H1 (cell line): Measurements from ENCODE around the gene PLEKHS1. TPM values are rescaled to one million over a fixed set of nuclear protein-coding genes. Genes with fewer than 3 reads are reported as not detected.

Experiments
- CTCF ChIA-PET: fragments of 300-600 bp; sonication (Branson Sonifier 250); formaldehyde crosslinking; loops from one replicate; lab custom pipeline; 2021; ENCODE audit not compliant: partially characterized antibody; lab: Charles Lee
- POLR2A ChIA-PET: fragments of 300-600 bp; sonication (Branson Sonifier 250); formaldehyde crosslinking; loops from one replicate; lab custom pipeline; 2021; ENCODE audit warnings: inconsistent platforms; ENCODE audit not compliant: partially characterized antibody; lab: Charles Lee
- DNase-seq, 2 experiments: peaks; one replicate each; pipeline versions ENCODE4 v3.0.0 to v3.0.0-alpha.2; 2010 to 2022; ENCODE audit warnings: low spot score in 2 of 2, low read depth in 1 of 2, mixed read lengths in 1 of 2
- FAIRE-seq: peaks from 2 replicates; lab custom pipeline; 2011; peaks lifted over from hg19 to GRCh38; lab: Jason Lieb, UNC
- H2AFZ ChIP-seq: 2 replicates; pipeline ENCODE4 v1.8.1; 2012; ENCODE audit warnings: low read length, inconsistent platforms
- H2AK5ac ChIP-seq: 2 replicates; pipeline ENCODE4 v1.6.1; 2013; ENCODE audit warnings: low read depth, low read length
- H2BK120ac ChIP-seq: replicated peaks from 2 replicates; pipeline ENCODE3; 2013; ENCODE audit warnings: low read depth, low read length, inconsistent platforms
- H2BK12ac ChIP-seq: 2 replicates; pipeline ENCODE4 v1.6.1; 2013; ENCODE audit warnings: low read depth, low read length
- H2BK15ac ChIP-seq: 2 replicates; pipeline ENCODE4 v1.6.1; 2013; ENCODE audit warnings: low read length
- H2BK20ac ChIP-seq: 2 replicates; pipeline ENCODE4 v1.6.1; 2013; ENCODE audit warnings: low read length
- H2BK5ac ChIP-seq: 2 replicates; pipeline ENCODE4 v1.6.1; 2013; ENCODE audit warnings: low read depth, low read length
- H3K14ac ChIP-seq: 2 replicates; pipeline ENCODE4 v1.6.1; 2013; ENCODE audit warnings: inconsistent platforms; ENCODE audit not compliant: insufficient read length
- H3K18ac ChIP-seq: 2 replicates; pipeline ENCODE4 v1.6.1; 2013; ENCODE audit warnings: low read length; ENCODE audit errors: extremely low read depth
- H3K23ac ChIP-seq: 2 replicates; pipeline ENCODE4 v1.6.1; 2013; ENCODE audit warnings: inconsistent platforms; ENCODE audit not compliant: insufficient read length
- H3K23me2 ChIP-seq: 2 replicates; pipeline ENCODE4 v1.6.1; 2013; ENCODE audit warnings: low read depth, low read length
- H3K27ac ChIP-seq: 2 replicates; pipeline ENCODE4 v1.6.1; 2011; ENCODE audit warnings: low read depth, low read length, inconsistent platforms
- H3K27me3 ChIP-seq, 4 experiments: replicated peaks in 1 of 4; 1 replicate in 1 of 4; 2 replicates in 3 of 4; pipeline versions ENCODE4 v1.6.1 to v1.8.1; 2011 to 2013; ENCODE audit warnings: low read length in 3 of 4, mild to moderate bottlenecking in 3 of 4, inconsistent platforms in 2 of 4, mixed read lengths in 2 of 4, moderate library complexity in 1 of 4; ENCODE audit not compliant: control insufficient read depth in 3 of 4, insufficient read depth in 3 of 4; ENCODE audit errors: extremely low read depth in 1 of 4
- H3K36me3 ChIP-seq, 4 experiments: 2 replicates each; pipeline versions ENCODE4 v1.6.1 to v1.8.1; 2011 to 2013; ENCODE audit warnings: mild to moderate bottlenecking in 4 of 4, low read length in 3 of 4, moderate library complexity in 2 of 4, control low read depth in 1 of 4, inconsistent platforms in 1 of 4; ENCODE audit not compliant: insufficient read depth in 4 of 4, control insufficient read depth in 2 of 4
- H3K4ac ChIP-seq: replicated peaks from 2 replicates; pipeline ENCODE3; 2013; ENCODE audit warnings: low read length, low read depth, mixed read lengths, inconsistent platforms; ENCODE audit not compliant: insufficient read length
- H3K4me1 ChIP-seq, 4 experiments: replicated peaks in 1 of 4; 1 replicate in 1 of 4; 2 replicates in 3 of 4; pipeline versions ENCODE4 v1.6.1 to v1.8.1; 2011 to 2013; ENCODE audit warnings: low read length in 3 of 4, inconsistent platforms in 2 of 4, mixed read lengths in 1 of 4; ENCODE audit not compliant: insufficient read depth in 4 of 4, control insufficient read depth in 3 of 4
- H3K4me2 ChIP-seq, 2 experiments: 2 replicates each; pipeline versions ENCODE4 v1.6.1 to v1.8.1; 2011 to 2013; ENCODE audit warnings: low read depth in 2 of 2, low read length in 2 of 2, control low read depth in 1 of 2, inconsistent platforms in 1 of 2, mild to moderate bottlenecking in 1 of 2; ENCODE audit not compliant: insufficient read depth in 1 of 2
- H3K4me3 ChIP-seq, 4 experiments: fragments of 200-600, 300-600 bp in 1 of 4; sonication (generic), shearing (Covaris generic), sonication (Bioruptor Twin) in 1 of 4; 2 replicates each; pipeline versions ENCODE4 v1.5.1 to v1.8.1; 2011 to 2016; ENCODE audit warnings: low read length in 4 of 4, low read depth in 3 of 4, control low read depth in 2 of 4, inconsistent platforms in 2 of 4, mild to moderate bottlenecking in 2 of 4, mixed read lengths in 1 of 4, moderate library complexity in 1 of 4; ENCODE audit not compliant: insufficient read depth in 2 of 4; ENCODE audit errors: extremely low read depth in 1 of 4
- H3K56ac ChIP-seq: replicated peaks from 2 replicates; pipeline ENCODE3; 2013; ENCODE audit warnings: low read depth, mild to moderate bottlenecking, mixed read lengths, low read length, inconsistent platforms; ENCODE audit not compliant: insufficient read length
- H3K79me1 ChIP-seq: 2 replicates; pipeline ENCODE4 v1.6.1; 2013; ENCODE audit warnings: low read depth, low read length, control low read depth
- H3K79me2 ChIP-seq, 2 experiments: 2 replicates each; pipeline versions ENCODE4 v1.6.1 to v1.8.1; 2012 to 2013; ENCODE audit warnings: low read length in 2 of 2, mild to moderate bottlenecking in 2 of 2, inconsistent platforms in 1 of 2; ENCODE audit not compliant: insufficient read depth in 2 of 2, control insufficient read depth in 1 of 2
- H3K9ac ChIP-seq, 4 experiments: replicated peaks in 1 of 4; 1 replicate in 1 of 4; 2 replicates in 3 of 4; pipeline versions ENCODE4 v1.6.1 to v1.8.1; 2011 to 2013; ENCODE audit warnings: low read depth in 3 of 4, low read length in 3 of 4, control low read depth in 2 of 4, mild to moderate bottlenecking in 2 of 4, moderate library complexity in 2 of 4, inconsistent platforms in 1 of 4; ENCODE audit errors: extremely low read depth in 1 of 4
- H3K9me3 ChIP-seq, 2 experiments: 2 replicates each; pipeline versions ENCODE4 v1.6.1 to v1.8.1; 2012 to 2013; ENCODE audit warnings: mild to moderate bottlenecking in 2 of 2, moderate library complexity in 2 of 2, control low read depth in 1 of 2, inconsistent platforms in 1 of 2, low read depth in 1 of 2, low read length in 1 of 2, mixed read lengths in 1 of 2; ENCODE audit not compliant: insufficient read depth in 2 of 2
- H4K20me1 ChIP-seq, 2 experiments: replicated peaks in 1 of 2; 2 replicates each; pipeline versions ENCODE3 to v1.8.1; 2011 to 2013; ENCODE audit warnings: inconsistent platforms in 2 of 2, low read length in 2 of 2, mild to moderate bottlenecking in 1 of 2; ENCODE audit not compliant: insufficient read depth in 2 of 2, control insufficient read depth in 1 of 2
- H4K5ac ChIP-seq: 2 replicates; pipeline ENCODE4 v1.6.1; 2013; ENCODE audit warnings: low read length, low read depth, mixed read lengths, inconsistent platforms; ENCODE audit not compliant: insufficient read length
- H4K8ac ChIP-seq: 2 replicates; pipeline ENCODE4 v1.8.0; 2013; ENCODE audit warnings: mild to moderate bottlenecking, moderate library complexity, low read length, inconsistent platforms; ENCODE audit not compliant: insufficient read depth; ENCODE audit errors: extremely low read depth
- H4K91ac ChIP-seq: replicated peaks from 2 replicates; pipeline ENCODE3; 2013; ENCODE audit warnings: low read length, mixed read lengths, inconsistent platforms; ENCODE audit not compliant: insufficient read length
- ASH2L ChIP-seq: fragments of 200-600, 300-600 bp; sonication (generic); IDR thresholded peaks from one replicate; pipeline ENCODE4 v1.7.1; 2017; ENCODE audit warnings: low read length
- ATF2 ChIP-seq: IDR thresholded peaks from 2 replicates; pipeline ENCODE4 v1.6.1; 2012; ENCODE audit warnings: low read length, inconsistent platforms
- GTF2F1 ChIP-seq: IDR thresholded peaks from 2 replicates; pipeline ENCODE4 v1.6.1; 2012; ENCODE audit warnings: low read depth, low read length, improper control_type of control experiment, borderline replicate concordance
- PHF8 ChIP-seq: fragments of 200-600 bp; sonication (generic); conservative IDR thresholded peaks from 2 replicates; pipeline ENCODE4 v1.7.1; 2012; ENCODE audit warnings: low read depth, mild to moderate bottlenecking, inconsistent platforms, low read length, moderate library complexity
- POLR2A ChIP-seq, 2 experiments: IDR thresholded peaks; 1 replicate in 1 of 2; 2 replicates in 1 of 2; pipeline ENCODE4 v1.6.1; 2011; ENCODE audit warnings: low read depth in 2 of 2, low read length in 2 of 2, mild to moderate bottlenecking in 2 of 2; ENCODE audit errors: control extremely low read depth in 1 of 2
- POLR2AphosphoS5 ChIP-seq: IDR thresholded peaks from 2 replicates; pipeline ENCODE4 v1.6.1; 2011; ENCODE audit warnings: low read depth, low read length
- POU5F1 ChIP-seq: IDR thresholded peaks from 2 replicates; pipeline ENCODE4 v1.6.1; 2011; ENCODE audit warnings: low read depth, mild to moderate bottlenecking, low read length, moderate library complexity
- SAP30 ChIP-seq: fragments of 300-600 bp; sonication (generic); IDR thresholded peaks from 2 replicates; pipeline ENCODE4 v1.7.1; 2012; ENCODE audit warnings: low read length, moderate library complexity, mild to moderate bottlenecking, inconsistent platforms; ENCODE audit not compliant: insufficient read depth, insufficient replicate concordance
- SIN3A ChIP-seq, 2 experiments: IDR thresholded peaks in 1 of 2; conservative IDR thresholded peaks in 1 of 2; 2 replicates each; pipeline ENCODE4 v1.6.1; 2011 to 2012; ENCODE audit warnings: low read length in 2 of 2, improper control_type of control experiment in 1 of 2, low read depth in 1 of 2, mild to moderate bottlenecking in 1 of 2
- SP2 ChIP-seq: IDR thresholded peaks from 2 replicates; pipeline ENCODE4 v1.6.1; 2012; ENCODE audit warnings: mild to moderate bottlenecking, low read length, inconsistent platforms
- SP4 ChIP-seq: IDR thresholded peaks from 2 replicates; pipeline ENCODE4 v1.6.1; 2012; ENCODE audit warnings: low read length, inconsistent platforms
- SRF ChIP-seq: IDR thresholded peaks from 2 replicates; pipeline ENCODE4 v1.6.1; 2011; ENCODE audit warnings: mild to moderate bottlenecking, low read depth, low read length, moderate library complexity
- SUZ12 ChIP-seq: fragments of 200-600 bp; sonication (generic); IDR thresholded peaks from 2 replicates; pipeline ENCODE4 v1.6.1; 2012; ENCODE audit warnings: mild to moderate bottlenecking, inconsistent platforms, low read length, moderate library complexity, mixed read lengths
- TBP ChIP-seq: IDR thresholded peaks from 2 replicates; pipeline ENCODE4 v1.6.1; 2011; ENCODE audit warnings: low read depth, low read length, improper control_type of control experiment
- WGBS, 2 experiments: shearing (Covaris generic) in 1 of 2; methylation state at CpG; one replicate each; pipeline versions ENCODE4 v1.1.6 to v1.1.7; 2013 to 2015; ENCODE audit warnings: low lambda C conversion rate in 2 of 2, mixed read lengths in 2 of 2, inconsistent platforms in 1 of 2, low coverage in 1 of 2, missing lambda C conversion rate in 1 of 2; ENCODE audit not compliant: insufficient replicate concordance in 2 of 2, insufficient coverage in 1 of 2, insufficient read length in 1 of 2; ENCODE audit errors: extremely low coverage in 1 of 2, missing lambda C conversion rate in 1 of 2; 5-methylcytosine and 5-hydroxymethylcytosine counted together
- polyA plus RNA-seq, 7 experiments: library from polyadenylated mRNA; depleted of rRNA in 3 of 7; stranded (reverse) in 5 of 7; unstranded in 2 of 7; fragments of >200 nt in 5 of 7; fragments of 200-250 nt in 2 of 7; gene quantifications; 1 replicate in 5 of 7; 2 replicates in 1 of 7; 4 replicates in 1 of 7; pipeline versions ENCODE4 v1.2.1 to v1.2.3, GENCODE V29; 2011 to 2013; ENCODE audit warnings: missing spikeins in 2 of 7, mixed read lengths in 2 of 7
- total RNA-seq: library from RNA; stranded (reverse); fragmentation: NEBNext Ultra II Directional; extraction: Animal tissue kit (Norgen Biotek cat#: 25700); gene quantifications from 2 replicates; pipeline ENCODE4 v1.2.1, GENCODE V29; 2021

Gene PLEKHS1
- total and polyA plus RNA-seq, 2 of the 8 experiments (the other 6 are each of a cell fraction or from before 2014, with no cell fraction given) = not detected

DNA sequence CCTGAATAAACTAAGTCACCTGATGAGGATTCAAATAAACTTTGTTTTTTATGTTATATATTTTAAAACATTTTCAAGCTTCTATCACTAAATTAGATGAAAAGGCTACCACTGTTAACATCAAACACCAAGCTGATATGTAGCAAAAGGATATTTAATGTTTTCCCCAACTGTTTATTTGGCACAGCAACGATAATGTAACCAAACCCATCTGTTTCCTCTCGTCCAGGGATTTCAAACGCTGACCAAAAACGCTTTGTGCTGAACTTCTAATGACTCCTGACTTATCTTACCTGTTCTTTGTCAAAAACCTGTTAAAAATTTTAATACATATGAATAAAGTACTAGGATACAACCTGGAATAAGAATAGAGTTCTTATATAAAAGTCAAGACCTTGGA lies 71.9 kb downstream of the PLEKHS1 start:
- Histone ChIP-seq H4K5ac (no peak overlapping the region), H3K4me3 (no peak overlapping the region), H3K4me1 (peaks cover 0 to 10% (median 2%) of the 10 kb centered on the region in 4 experiments; a peak in 5 of 7 replicates), H2BK12ac (no peak overlapping the region), H3K79me2 (no peaks in the 10 kb centered on the region), H2AFZ (no peak overlapping the region), H4K20me1 (no peaks in the 10 kb centered on the region), H2BK20ac (no peak overlapping the region), H2BK5ac (no peak overlapping the region), H4K8ac (no peak overlapping the region), H3K36me3 (no peaks in the 10 kb centered on the region), H3K14ac (no peak overlapping the region), H3K18ac (no peak overlapping the region), H3K79me1 (no peaks in the 10 kb centered on the region), H3K27ac (no peak overlapping the region)
- FAIRE-seq (no peak), DNase-seq (no peak)
- ChIA-PET CTCF (interaction anchor here (1.2 to 1.6 kb wide), 2 partner anchors 24 to 144 kb away, joined by 5 to 7 read pairs; partner anchors contain the start of gene CASP7), POLR2A (no interaction called here)
- no peak for TF ChIP-seq SP4
- TF ChIP-seq SRF = no peak
- TF ChIP-seq GTF2F1 = no peak
- TF ChIP-seq SAP30 = no peak
- no peak for TF ChIP-seq SIN3A (conservative IDR thresholded peaks at IDR 0.05 in 1 of 2, IDR thresholded peaks at IDR 0.05 in 1 of 2; ENCODE audit: low read depth in 1 of 2, low read length in 2 of 2)
- TF ChIP-seq ATF2 = no peak
- no peak for TF ChIP-seq POLR2A (IDR thresholded peaks at IDR 0.05; ENCODE audit: control extremely low read depth in 1 of 2, low read depth in 2 of 2, low read length in 2 of 2)
- TF ChIP-seq POLR2AphosphoS5 = no peak
- TF ChIP-seq ASH2L = no peak
- TF ChIP-seq TBP = no peak
- TF ChIP-seq PHF8 = no peak
- TF ChIP-seq POU5F1 = no peak
- no peak for TF ChIP-seq SUZ12
- TF ChIP-seq SP2 = no peak
- TF ChIP-seq, all 59 proteins: peak for 0
- Histone ChIP-seq H2AK5ac (no peak overlapping the region), H3K23ac (no peak overlapping the region), H3K56ac (no peak overlapping the region), H3K4ac (no peak overlapping the region), H3K9me3 (no peaks in the 10 kb centered on the region), H2BK120ac (no peak overlapping the region), H3K23me2 (no peaks in the 10 kb centered on the region), H3K27me3 (no peaks in the 10 kb centered on the region), H3K9ac (no peak overlapping the region), H4K91ac (no peak overlapping the region), H3K4me2 (no peak overlapping the region), H2BK15ac (no peak overlapping the region)
- whole genome bisulfite sequencing, 2 experiments = 87% methylated on average over 4 of the region's 4 CpGs; no CpG with 5 or more reads in 1 of the 2 experiments
